Measurements from ENCODE around the gene NKD2.

Gene NKD2

DNA sequence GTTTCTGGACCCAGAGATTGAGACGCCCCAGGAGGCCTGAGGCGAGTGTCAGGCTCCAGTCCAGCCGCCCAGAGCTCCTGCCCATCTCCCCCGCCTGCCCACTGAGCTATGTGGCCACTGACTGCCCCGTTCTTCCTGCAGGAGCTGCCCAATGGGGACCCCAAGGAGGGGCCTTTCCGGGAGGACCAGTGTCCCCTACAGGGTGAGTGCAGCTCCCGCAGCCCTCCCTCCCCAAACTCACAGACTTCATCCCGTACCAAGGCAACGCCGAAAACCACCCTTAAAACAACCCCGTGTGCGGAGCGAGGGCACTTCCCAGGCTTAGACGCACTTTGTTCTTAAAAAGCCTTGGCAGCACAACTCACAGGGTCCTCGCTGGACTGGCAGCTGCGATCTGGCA lies 23.4 kb downstream of the NKD2 start:
- DNase-seq, result no peak

- DNase-seq, result no peak
These were observed 24.0 kb downstream of the NKD2 start for GRCh38 chr5:1032551-1033027.

- DNase-seq, result no peak
These were observed 24.6 kb downstream of the NKD2 start for GRCh38 chr5:1033178-1033577.

GRCh38 chr5:1033606-1034420 lies 25.2 kb downstream of the NKD2 start:
- no peak for DNase-seq

- no peak for DNase-seq
These were observed 25.9 kb downstream of the NKD2 start for GRCh38 chr5:1034421-1034905.

- DNase-seq, result no peak
These were observed 26.4 kb downstream of the NKD2 start for GRCh38 chr5:1034986-1035385.

DNA sequence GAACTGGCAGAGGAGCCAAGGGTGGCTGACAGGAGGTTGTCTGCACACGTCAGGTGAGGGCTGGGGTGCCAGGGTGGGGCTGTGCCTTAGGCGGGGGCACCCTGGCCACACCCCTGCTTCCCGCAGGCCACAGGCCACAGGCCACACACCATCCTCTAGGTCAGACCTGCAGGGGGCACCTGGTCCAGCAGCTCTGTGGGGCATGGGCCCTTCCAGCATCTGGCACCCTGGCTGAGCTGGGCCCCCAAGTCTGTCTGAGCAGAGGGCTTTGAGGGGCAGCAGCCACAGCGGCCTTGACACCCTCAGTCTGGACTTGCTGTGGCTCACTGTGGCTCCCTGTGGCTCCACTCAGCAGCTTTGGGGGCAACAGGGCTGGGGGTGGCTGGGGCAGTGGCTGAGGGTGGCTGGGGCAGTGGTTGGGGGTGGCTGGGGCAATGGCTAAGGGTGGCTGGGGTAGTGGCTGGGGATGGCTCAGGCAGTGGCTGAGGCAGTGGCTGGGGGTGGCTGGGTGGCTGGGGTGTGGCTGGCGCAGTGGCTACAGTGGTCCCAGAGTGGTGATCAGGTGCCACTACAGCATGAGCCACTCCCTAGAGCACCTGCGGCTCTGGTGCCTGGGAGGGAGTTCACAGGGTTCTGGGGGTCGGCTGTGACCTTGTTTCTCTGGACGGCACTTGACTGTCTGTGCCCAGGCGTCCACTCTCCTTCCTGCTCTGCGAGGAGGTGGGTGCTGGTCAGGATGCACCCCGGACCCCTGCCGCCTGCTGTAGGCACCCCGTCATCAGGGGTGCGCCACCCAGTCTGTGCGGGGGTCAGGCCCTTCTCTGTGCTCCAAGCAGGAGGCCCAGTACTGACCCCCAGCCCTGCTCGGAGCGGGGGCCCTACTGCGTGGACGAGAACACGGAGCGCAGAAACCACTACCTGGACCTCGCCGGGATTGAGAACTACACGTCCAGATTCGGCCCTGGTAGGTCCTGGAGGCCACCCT lies 27.1 kb downstream of the NKD2 start:
- DNase-seq, result no peak

DNA sequence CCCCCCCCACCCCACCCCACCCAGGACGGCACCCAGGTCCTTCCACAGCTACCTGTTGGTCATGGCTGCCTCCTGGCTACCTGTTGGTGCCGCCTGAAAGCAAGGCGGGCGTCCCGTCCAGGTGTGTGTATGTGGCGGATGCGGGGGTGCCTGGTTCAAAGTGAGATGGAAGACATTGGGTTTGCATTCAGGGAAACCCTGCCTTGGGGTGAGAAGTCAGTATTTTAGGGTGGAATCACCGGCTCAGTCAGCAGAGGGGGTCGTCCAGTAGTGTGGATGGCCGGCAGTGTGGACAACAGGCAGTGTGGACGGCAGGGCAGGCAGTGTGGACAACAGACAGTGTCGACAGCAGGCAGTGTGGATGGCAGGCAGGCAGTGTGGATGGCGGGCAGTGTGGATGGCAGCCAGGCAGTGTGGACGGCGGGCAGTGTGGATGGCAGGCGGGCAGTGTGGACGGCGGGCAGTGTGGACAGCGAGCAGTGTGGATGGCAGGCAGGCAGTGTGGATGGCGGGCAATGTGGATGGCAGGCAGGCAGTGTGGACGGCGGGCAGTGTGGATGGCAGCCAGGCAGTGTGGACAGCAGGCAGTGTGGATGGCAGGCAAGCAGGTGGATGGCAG lies 28.0 kb downstream of the NKD2 start:
- DNase-seq, result no peak

DNA sequence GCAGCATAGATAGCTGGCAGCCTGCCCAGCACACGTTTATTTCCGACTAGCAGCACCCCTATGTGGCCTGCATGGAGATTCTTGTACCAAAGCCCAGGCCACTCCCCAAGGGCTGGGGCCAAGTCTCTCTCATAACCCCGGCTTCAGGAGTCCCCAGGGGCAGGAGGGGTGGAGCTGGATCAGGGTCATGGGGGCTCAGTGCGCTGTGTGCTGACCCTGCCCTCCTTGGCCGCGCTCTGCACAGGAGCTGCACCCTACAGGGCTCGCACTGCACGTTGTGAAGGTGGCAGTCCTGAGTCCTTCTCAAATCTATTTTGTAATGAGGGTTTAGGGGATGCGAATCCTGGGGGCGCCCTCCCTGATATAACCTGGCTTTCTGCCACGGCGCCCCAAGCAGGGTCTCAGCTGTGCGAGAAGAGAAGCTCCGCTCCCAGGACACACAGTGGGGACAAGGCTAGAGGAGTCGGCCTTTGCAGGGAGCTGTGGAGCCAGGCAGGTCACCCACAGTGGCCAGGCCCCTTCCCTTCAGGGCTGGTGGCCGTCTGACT lies 28.6 kb downstream of the NKD2 start:
- DNase-seq, result no peak

GRCh38 chr5:1037671-1038416 lies 29.2 kb downstream of the NKD2 start:
- DNase-seq, result no peak

GRCh38 chr5:1038417-1039209 lies 30.0 kb downstream of the NKD2 start:
- DNase-seq, result no peak

- DNase-seq, result no peak
These were observed 30.6 kb downstream of the NKD2 start for GRCh38 chr5:1039210-1039548.

DNA sequence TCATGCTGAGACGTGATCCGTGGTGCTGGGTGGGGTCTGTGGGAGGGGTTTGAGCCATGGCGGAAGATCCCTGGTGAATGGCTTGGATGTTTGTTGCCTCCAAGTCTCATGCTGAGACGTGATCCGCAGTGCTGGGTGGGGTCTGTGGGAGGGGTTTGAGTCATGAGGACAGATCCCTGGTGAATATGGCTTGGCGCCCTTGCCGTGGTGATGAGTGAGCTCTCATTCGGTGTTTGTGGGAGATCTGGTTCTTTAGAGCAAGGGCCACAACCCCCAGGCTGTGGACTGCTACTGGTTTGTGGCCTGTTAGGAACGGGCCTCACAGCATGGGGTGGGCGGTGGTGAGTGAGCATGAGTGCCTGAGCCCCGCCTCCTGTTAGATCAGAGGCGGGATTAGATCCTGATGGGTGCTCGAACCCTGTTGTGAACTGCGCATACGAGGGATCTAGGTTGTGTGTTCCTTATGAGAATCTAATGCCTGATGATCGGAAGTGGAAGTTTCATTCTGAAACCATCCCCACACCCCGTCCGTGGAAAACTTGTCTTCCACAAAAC lies 31.2 kb downstream of the NKD2 start:
- DNase-seq, result no peak

- DNase-seq, result no peak
These were observed 32.0 kb downstream of the NKD2 start for GRCh38 chr5:1040571-1040970.

- DNase-seq, result no peak
These were observed 32.9 kb downstream of the NKD2 start for GRCh38 chr5:1041225-1042143.

DNA sequence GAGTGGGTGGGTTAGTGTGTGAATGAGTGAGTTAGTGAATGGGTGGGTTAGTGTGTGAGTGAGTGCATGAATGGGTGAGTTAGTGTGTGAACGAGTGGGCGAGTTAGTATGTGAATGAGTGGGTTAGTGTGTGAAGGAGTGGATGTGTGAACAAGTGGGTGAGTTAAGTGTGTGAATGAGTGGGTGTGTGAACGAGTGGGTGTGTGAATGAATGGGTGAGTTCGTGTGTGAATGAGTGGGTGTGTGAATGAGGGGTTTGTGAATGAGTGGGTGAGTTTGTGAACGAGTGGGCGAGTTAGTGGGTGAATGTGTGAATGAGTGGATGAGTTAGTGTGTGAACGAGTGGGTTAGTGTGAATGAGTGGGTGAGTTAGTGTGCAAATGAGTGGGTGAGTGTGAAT lies 34.0 kb downstream of the NKD2 start:
- DNase-seq, result no peak

- DNase-seq, result no peak
These were observed 34.7 kb downstream of the NKD2 start for GRCh38 chr5:1043327-1043726.

DNA sequence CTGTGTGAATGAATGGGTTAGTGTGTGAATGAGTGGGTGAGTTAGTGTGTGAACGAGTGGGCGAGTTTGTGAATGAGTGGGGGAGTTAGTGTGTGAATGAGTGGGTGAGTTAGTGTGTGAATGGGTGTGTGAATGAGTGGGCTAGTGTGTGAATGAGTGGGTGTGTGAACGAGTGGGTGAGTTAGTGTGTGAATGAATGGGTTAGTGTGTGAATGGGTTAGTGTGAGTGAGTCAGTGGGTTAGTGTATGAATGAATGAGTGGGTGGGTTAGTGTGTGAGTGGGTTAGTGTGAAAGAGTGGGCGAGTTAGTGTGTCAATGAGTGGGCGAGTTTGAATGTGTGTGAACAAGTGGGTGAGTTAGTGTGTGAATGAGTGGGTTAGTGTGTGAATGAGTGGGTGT lies 35.5 kb downstream of the NKD2 start:
- no peak for DNase-seq

- DNase-seq, result no peak
These were observed 37.5 kb downstream of the NKD2 start for GRCh38 chr5:1045960-1046560.
